ENCODE results near the gene SND1.

DNA sequence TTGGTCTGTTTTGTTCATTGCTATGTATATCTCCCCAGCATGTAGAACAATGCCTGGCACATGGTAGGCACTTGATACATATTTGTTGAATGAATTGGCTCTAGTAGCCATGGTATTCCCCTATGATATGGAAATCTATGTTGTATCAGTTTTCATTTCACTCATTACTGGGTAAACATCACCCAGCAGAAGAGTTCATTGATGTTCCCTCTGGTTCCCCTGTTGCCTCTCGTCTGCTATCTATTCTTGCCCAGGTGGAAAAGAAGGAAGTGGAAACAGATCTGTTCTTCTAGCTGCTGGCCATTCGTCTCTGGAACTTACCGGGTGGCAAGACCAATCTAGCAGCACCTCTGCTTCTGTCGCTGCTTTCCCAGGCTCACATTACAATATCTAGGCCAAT lies 307.8 kb downstream of the SND1 start:
- TF ChIP-seq POLR2A (IDR thresholded peaks at IDR 0.05; ENCODE audit: low read depth, low read length) (no peak), TAF1 (IDR thresholded peaks at IDR 0.05; ENCODE audit: borderline replicate concordance, low read depth, low read length) (no peak)

All from GM12892 (cell line).